ENCODE data around the gene APBA2. TPM values are rescaled to one million over a fixed set of nuclear protein-coding genes. Genes with fewer than 3 reads are reported as not detected.

Gene APBA2
- polyA plus RNA-seq, 2 of the 4 experiments (the other 2 are of a cell fraction): 11.4 to 12.6 TPM

- DNase-seq (ENCODE audit: low read depth in 1 of 2, low spot score in 1 of 2) (peak in 1 of 2 experiments; percentile 23), FAIRE-seq (no peak), ATAC-seq (peak; percentile 44 to 81; a peak in 3 of 6 replicates)
- H3K4me3 ChIP-seq: no peak overlapping the region
- H3K4me2 ChIP-seq: no peak overlapping the region
- TF ChIP-seq NPAS2 (CRISPR knock-in tag; IDR thresholded peaks at IDR 0.05; ENCODE audit: borderline replicate concordance) (no peak), HDAC2 (IDR thresholded peaks at IDR 0.05) (no peak), ZNF302 (CRISPR knock-in tag; IDR thresholded peaks at IDR 0.05) (no peak), CHD4 (IDR thresholded peaks at IDR 0.05; ENCODE audit: borderline replicate concordance) (no peak), EP300 (IDR thresholded peaks at IDR 0.05) (no peak), JUNB (IDR thresholded peaks at IDR 0.05) (no peak), POLR2A (IDR thresholded peaks at IDR 0.05; ENCODE audit: low read length) (no peak), ZC3H11A (IDR thresholded peaks at IDR 0.05) (no peak), FOXS1 (CRISPR knock-in tag; IDR thresholded peaks at IDR 0.05) (no peak), HOXB13 (CRISPR knock-in tag; IDR thresholded peaks at IDR 0.05; ENCODE audit: low read depth) (no peak), ZSCAN20 (CRISPR knock-in tag; IDR thresholded peaks at IDR 0.05) (no peak), CHD2 (IDR thresholded peaks at IDR 0.05; ENCODE audit: low read length, partially characterized antibody) (no peak), FOSB (CRISPR knock-in tag; IDR thresholded peaks at IDR 0.05) (no peak), SREBF2 (IDR thresholded peaks at IDR 0.05) (no peak)
- TF ChIP-seq, protein P1, sequence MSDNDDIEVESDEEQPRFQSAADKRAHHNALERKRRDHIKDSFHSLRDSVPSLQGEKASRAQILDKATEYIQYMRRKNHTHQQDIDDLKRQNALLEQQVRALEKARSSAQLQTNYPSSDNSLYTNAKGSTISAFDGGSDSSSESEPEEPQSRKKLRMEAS (IDR thresholded peaks at IDR 0.05): no peak
- no peak overlapping the region for H3K27ac ChIP-seq
- no peaks in the 10 kb centered on the region for H3K4me1 ChIP-seq
- POLR2A ChIA-PET: no interaction called here
- WGBS (ENCODE audit: missing lambda C conversion rate): 59% methylated on average over 13 of the region's 19 CpGs
- CTCF ChIA-PET: interaction anchor here (1.4 to 13.8 kb wide), 4 partner anchors 8 to 22 kb away, joined by 5 to 116 read pairs (median 20); no protein-coding TSS in a partner anchor
- no peaks in the 10 kb centered on the region for H3K9me3 ChIP-seq
Measured at GRCh38 chr15:29126821-29127461, 241.2 kb downstream of the APBA2 start.

DNA sequence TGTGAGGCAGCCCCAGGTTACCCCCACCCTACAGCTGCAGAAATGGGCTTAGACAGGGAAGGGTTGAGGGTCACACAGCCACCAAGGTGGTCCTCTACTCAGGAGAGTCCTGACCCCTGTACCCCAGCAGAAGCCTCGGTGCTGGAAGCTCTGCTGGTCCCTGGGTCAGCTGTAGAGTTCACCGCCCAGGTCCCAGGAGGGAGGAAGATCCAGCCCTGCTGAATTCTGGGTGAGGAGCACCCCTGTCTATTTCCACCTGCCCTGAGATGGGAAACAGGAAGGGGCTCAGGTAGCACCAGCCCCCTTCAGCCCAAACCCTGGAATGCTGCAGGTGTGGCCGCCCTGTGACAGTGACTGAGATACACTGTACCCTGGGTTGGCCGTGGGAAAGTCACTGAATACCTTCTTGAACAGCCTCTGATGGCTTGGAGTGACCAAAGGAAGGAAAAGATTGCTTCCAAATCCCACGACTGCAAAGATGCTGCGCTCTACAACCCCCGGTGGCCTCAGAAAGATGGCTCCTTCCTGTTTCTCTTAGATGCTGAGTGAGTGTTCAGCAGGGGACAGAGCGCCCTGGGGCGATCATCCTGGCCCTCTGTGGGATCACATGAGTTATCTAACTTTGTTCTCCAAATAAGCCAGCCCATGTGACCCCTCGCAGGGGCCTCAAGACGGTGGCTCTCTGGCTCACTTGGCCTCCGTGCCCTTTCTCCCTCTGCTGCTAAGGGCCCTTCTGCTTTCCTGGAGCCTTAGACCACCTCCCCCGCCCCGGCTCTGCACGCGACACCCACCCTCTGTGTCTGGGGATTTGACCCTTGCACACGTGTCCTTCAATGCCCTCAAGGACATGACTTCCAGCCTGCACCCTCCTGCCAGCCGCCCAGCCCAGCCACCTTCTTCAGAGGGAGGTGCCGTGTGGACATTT is 242.0 kb downstream of the APBA2 start:
- POLR2A ChIA-PET: no interaction called here
- whole genome bisulfite sequencing (ENCODE audit: missing lambda C conversion rate): 66% methylated on average over 19 of the region's 19 CpGs
- CTCF ChIA-PET: interaction anchor here (1.1 to 13.8 kb wide), 4 partner anchors 9 to 27 kb away, joined by 3 to 116 read pairs (median 19); no protein-coding TSS in a partner anchor
- no peak for ATAC-seq
- Histone ChIP-seq H3K27ac (no peak overlapping the region), H3K9me3 (no peaks in the 10 kb centered on the region), H3K4me2 (no peak overlapping the region), H3K4me3 (no peak overlapping the region), H3K4me1 (no peaks in the 10 kb centered on the region)
- DNase-seq (ENCODE audit: low read depth in 1 of 2, low spot score in 1 of 2): no peak
- FAIRE-seq: no peak
- TF ChIP-seq ELK1 (IDR thresholded peaks at IDR 0.05; ENCODE audit: low read depth, low read length): no peak
- no peak for TF ChIP-seq ZFP36 (IDR thresholded peaks at IDR 0.05; ENCODE audit: borderline replicate concordance, partially characterized antibody)
- TF ChIP-seq ESRRA (IDR thresholded peaks at IDR 0.05; ENCODE audit: borderline replicate concordance, low read length): no peak
- no peak for TF ChIP-seq HOXB5 (CRISPR knock-in tag; IDR thresholded peaks at IDR 0.05)
- TF ChIP-seq RAD21 (conservative IDR thresholded peaks at IDR 0.05 in 1 of 2, IDR thresholded peaks at IDR 0.05 in 1 of 2): no peak
- no peak for TF ChIP-seq HOXB13 (CRISPR knock-in tag; IDR thresholded peaks at IDR 0.05; ENCODE audit: low read depth)
- TF ChIP-seq FOSB (CRISPR knock-in tag; IDR thresholded peaks at IDR 0.05): no peak
- TF ChIP-seq FOSL2 (IDR thresholded peaks at IDR 0.05): no peak
- TF ChIP-seq FOSL2 (CRISPR knock-in tag; IDR thresholded peaks at IDR 0.05): no peak
- no peak for TF ChIP-seq CBX2 (IDR thresholded peaks at IDR 0.05; ENCODE audit: borderline replicate concordance, low read depth)
- no peak for TF ChIP-seq REST (IDR thresholded peaks at IDR 0.05)
- TF ChIP-seq SMC3 (IDR thresholded peaks at IDR 0.05): no peak
- TF ChIP-seq, protein P2, sequence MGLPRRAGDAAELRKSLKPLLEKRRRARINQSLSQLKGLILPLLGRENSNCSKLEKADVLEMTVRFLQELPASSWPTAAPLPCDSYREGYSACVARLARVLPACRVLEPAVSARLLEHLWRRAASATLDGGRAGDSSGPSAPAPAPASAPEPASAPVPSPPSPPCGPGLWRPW (IDR thresholded peaks at IDR 0.05): no peak
- no peak for TF ChIP-seq MAFK (IDR thresholded peaks at IDR 0.05; ENCODE audit: partially characterized antibody)
- TF ChIP-seq, protein P1 (IDR thresholded peaks at IDR 0.05): no peak
- TF ChIP-seq, protein P3, sequence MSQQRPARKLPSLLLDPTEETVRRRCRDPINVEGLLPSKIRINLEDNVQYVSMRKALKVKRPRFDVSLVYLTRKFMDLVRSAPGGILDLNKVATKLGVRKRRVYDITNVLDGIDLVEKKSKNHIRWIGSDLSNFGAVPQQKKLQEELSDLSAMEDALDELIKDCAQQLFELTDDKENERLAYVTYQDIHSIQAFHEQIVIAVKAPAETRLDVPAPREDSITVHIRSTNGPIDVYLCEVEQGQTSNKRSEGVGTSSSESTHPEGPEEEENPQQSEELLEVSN (IDR thresholded peaks at IDR 0.05; ENCODE audit: borderline replicate concordance, low read depth): no peak
- TF ChIP-seq EHF (CRISPR knock-in tag; IDR thresholded peaks at IDR 0.05): no peak
